Activated T-cell treated with anti-CD3 and anti-CD28 coated beads, Interleukin-2, amount 50 U/mL, for 1 hour (primary cell): ENCODE measurements around the gene TESK1.

Experiments
- DNase-seq: peaks from one replicate; pipeline ENCODE4 v3.0.0-alpha.2; 2020

Gene TESK1

GRCh38 chr9:35649431-35650340, 44.6 kb downstream of the TESK1 start:
- DNase-seq: peak; percentile 45

DNA sequence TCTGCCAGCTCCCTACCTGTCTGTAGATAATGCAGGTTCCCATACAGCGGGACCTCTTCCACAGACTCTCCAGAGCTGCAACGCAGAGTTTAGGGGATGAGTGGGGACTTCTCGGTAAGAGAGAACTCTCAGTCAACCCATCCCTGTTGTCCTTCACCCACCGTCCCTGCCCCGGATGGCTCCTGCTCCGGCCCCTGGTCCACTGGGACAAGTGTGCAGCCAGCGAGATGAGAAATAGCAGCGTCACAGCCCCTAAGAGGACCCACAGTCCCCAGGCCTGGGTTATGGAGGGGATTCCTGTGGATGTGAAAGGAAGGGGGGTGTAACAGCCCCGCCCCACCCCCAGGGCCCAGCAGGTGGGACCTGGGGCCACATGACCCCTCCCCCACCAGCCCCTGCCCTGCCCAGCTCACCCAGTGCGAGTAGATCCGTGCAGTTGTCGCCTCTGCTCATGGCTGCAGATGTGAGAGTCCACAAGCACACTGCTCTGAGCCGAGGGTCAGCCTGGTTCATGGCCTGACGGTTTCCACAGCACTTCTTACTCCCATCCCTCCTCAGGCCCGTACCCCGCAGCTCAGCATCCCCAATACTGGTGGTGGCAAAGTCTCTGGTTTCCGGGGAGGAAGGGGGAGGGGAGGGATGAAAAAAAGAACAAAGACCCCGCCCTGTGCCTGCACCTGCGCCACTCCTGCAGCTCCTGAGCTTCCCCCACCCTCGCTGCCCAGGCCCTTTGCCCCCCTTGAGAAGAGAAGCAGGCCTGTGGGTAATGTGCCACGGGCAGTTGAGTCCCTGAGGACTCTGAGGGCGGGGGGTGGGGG, 45.5 kb downstream of the TESK1 start, which contains the start of gene SIT1:
TSS of gene SIT1 (minus strand) at position 591 of the 818 bp plus-strand sequence. CDS start at position 513, 78 bp downstream.
- DNase-seq: no peak

DNA sequence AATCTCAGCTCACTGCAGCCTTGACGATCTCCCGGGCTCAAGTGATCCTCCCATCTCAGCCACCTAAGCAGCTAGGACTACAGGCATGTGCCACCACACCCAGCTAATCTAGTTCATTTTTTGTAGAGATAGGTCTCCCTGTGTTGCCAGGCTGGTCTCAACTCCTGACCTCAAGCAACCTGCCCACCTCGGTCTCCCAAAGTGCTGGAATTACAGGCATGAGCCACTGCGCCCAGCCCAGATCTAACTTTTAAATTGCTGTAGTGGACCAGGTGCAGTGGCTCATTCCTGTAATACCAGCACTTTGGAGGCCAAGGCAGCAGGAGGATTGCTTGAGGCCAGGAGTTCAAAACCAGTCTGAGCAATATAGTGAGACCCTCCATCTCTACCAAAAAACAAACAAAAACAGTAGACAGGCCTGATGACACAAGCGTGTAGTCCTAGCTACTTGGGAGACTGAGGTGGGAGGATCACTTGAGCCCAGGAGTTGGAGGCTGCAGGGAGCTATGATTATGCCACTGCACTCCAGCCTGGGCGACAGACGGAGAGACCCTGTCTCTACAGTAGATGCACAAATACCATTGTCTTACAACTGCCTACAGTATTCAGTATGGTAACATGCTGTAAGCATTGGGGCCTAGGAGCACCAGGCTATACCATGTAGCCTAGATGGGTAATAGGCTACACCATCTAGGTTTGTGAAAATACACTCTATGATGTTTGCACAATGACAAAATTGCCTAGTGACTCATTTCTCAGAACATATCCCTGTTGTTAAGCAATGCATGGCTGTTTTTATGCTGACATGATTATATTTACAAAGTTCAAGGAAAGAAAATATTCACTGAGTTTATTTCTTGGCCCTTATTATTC, 47.1 kb downstream of the TESK1 start:
- DNase-seq: no peak

DNA sequence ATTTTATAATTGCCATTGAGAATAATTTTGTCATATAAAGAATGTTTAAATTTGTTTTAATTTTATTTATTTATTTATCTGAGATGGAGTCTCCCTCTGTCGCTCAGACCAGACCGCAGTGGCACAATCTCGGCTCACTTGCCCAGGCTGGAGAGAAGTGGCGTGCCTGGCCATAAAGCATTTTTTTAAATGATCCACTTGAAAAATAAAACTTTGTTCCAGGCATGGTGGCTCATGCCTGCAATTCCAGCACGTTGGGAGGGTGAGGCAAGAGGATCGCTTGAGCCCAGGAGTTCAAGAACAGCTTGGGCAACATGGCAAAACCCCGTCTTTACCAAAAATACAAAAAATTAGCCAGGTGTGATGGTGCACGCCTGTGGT, 47.8 kb downstream of the TESK1 start:
- no peak for DNase-seq

GRCh38 chr9:35653611-35654010, 48.5 kb downstream of the TESK1 start:
- no peak for DNase-seq

DNA sequence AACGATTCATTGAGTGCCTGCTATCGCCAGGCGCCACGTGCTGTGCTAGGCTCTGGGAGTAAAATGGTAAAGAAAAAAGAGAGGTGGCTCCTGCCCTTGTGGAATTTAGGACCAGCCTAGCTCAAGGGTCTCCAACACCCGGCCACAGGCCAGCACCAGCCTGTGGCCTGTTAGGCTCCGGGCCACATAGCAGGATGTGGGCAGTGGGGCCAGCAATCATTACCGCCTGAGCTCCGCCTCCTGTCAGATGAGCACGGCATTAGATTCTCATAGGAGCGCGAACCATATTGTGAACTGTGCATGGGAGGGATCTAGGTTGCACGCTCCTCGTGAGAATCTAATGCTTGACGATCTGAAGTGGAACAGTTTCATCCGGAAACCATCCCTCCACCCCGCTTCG, 51.3 kb downstream of the TESK1 start:
- no peak for DNase-seq

DNA sequence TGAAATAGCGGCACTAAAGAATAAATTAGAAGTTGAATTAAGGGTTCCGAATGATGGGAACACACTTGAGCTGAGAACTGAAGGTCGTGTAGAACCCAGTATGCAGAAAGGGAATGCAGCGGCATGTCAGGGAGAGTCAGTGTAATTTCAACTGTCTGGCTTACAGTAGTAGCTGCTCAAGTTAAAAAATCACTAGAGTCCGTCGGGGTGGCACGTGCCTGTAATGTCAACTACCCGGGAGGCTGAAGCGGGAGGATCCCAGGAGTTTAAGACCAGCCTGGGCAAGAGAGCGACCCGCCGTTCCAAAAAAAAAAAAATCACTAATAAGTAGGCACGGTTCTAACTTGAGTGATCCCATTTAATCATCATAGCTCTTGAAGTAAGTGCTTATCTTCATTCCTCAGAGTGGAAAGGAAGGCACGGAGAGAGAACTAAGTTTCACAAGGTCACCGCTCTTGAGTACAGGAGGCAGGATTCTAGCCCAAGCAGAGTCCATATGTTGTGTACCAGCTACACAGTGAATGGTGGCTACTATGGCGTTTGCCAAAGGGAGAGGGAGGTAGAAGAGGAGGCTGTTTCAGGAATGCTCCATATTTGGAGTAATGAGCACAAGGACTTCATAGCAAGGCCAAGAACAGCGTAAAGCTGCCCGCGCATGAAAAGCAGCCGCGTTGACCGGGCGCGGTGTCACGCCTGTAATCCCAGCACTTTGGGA, 51.9 kb downstream of the TESK1 start:
- DNase-seq: no peak

- peak; percentile 86 for DNase-seq
Measured at GRCh38 chr9:35657546-35658136, 52.6 kb downstream of the TESK1 start, which contains the start of gene RMRP. TSS of gene RMRP (minus strand) at chr9:35658019.

DNA sequence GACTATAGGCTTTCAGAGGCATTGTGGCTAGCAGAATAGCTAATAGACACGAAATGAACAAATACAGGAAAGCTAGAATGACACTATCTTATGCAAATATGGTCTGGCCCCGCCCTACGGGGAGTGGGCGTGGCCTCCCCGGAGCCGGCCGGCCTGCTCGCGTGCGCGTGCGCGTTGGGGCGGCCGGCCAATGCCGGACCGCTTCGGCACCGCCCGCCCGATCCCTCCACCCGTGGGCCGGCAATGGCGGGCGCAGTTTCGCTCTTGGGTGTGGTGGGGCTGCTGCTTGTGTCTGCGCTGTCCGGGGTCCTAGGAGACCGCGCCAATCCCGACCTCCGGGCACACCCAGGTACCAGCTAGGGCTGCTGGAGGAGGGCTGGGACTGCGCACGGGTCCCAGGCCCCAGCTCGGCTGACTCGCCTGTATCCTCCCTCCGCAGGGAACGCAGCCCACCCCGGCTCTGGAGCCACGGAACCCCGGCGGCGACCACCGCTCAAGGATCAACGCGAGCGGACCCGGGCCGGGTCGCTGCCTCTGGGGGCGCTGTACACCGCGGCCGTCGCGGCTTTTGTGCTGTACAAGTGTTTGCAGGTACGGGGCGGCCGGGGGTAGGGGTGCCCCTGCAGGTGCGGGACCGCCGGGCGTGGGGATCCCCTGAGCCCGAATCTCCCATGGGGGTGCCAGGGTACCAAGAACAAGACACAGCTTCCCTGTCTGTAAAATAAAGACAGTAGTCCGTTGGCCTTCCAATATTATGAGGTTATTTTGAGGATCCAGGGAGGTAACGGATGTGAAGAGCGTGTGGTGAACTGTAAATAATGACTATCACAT, 53.3 kb downstream of the TESK1 start, which contains the start of gene CCDC107:
TSS of gene CCDC107 (plus strand) at position 156 of the 831 bp plus-strand sequence. CDS start at position 244, 88 bp downstream.
- peak; percentile 87 for DNase-seq

GRCh38 chr9:35658968-35659220, 53.8 kb downstream of the TESK1 start:
- no peak for DNase-seq

- no peak for DNase-seq
Measured at GRCh38 chr9:35659340-35659739, 54.3 kb downstream of the TESK1 start.
